ENCODE results near the gene LHX2. TPM values are rescaled to one million over a fixed set of nuclear protein-coding genes. Genes with fewer than 3 reads are reported as not detected.
A peak's percentile ranks its signal among the peaks of the same experiment; 100 is the strongest.

The LHX2 gene
- total RNA-seq, 1 experiment from 2014 or later, result not detected

DNA sequence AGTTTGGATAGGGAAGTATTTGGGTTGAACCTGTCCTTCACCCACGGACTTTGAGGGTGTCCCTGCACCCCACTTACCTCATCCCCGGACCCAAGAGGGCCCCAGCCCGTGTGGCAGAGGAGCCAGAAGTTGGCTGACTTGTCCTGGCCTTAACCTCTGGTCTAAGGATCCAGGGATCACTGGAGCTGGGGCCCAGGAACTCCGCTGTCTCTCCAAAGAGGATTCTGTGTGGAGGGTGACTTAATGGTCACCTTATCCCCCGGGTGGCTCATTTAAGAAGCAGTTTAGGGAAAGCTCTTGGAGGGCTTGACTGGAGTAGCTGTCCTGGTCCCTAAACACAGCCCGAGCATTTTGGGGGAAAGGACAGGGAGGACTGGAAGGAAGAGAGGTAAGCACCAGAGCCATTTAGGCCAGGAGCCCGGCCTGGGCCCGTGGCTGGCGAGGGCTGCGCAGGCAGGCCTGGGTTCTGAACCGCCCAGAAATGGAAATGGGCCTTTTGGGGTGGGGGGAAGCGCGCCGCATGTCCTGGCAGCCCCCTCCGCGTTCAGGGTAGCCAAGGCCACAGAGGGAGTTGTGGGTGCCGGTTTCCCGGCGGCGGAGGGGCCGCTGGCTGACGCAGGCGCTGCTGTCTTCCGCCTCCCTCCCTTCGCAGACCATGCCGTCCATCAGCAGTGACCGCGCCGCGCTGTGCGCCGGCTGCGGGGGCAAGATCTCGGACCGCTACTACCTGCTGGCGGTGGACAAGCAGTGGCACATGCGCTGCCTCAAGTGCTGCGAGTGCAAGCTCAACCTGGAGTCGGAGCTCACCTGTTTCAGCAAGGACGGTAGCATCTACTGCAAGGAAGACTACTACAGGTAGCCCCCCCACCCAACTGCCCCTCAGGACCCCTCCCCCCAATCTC, 2.0 kb downstream of the LHX2 start:
- H3K18ac ChIP-seq (ENCODE audit: insufficient read length, low read depth, low read length), result no peak overlapping the region
- H3K9ac ChIP-seq (ENCODE audit: extremely low read depth, insufficient read length, low read length), result no peak overlapping the region
- H2BK12ac ChIP-seq (ENCODE audit: insufficient read length, low read depth, low read length), result no peak overlapping the region
- no peak overlapping the region for H2AK5ac ChIP-seq (ENCODE audit: insufficient read length, low read length)
- H3K79me1 ChIP-seq (ENCODE audit: insufficient read depth, low read depth, low read length, poor library complexity, severe bottlenecking), result no peaks in the 10 kb centered on the region
- peaks cover 3% of the 10 kb centered on the region for H4K20me1 ChIP-seq (ENCODE audit: control insufficient read depth, insufficient read depth, insufficient read length)
- H2BK120ac ChIP-seq (ENCODE audit: low read depth, low read length, poor library complexity, severe bottlenecking), result no peak overlapping the region
- H3K9me3 ChIP-seq (ENCODE audit: control insufficient read depth, low read depth, low read length), result no peaks in the 10 kb centered on the region
- H3K4ac ChIP-seq (ENCODE audit: low read depth, low read length), result no peak overlapping the region
- peak; percentile 18; the same call in 1 of the 3 replicates for TF ChIP-seq CTCF (conservative IDR thresholded peaks at IDR 0.05)
- peaks cover 81% of the 10 kb centered on the region for H3K27me3 ChIP-seq (ENCODE audit: insufficient read depth, low read length)
- no peaks in the 10 kb centered on the region; a peak in 3 of 7 replicates for H3K36me3 Mint-ChIP-seq (ENCODE audit: insufficient read depth in 1 of 3, low read depth in 3 of 3)
- peak overlapping the region in 1 of 2 experiments; percentile 73; a peak in 3 of 5 replicates for H3K4me3 Mint-ChIP-seq
- H2BK20ac ChIP-seq (ENCODE audit: low read depth, low read length, poor library complexity, severe bottlenecking), result no peak overlapping the region
- no peak overlapping the region for H3T11ph ChIP-seq (ENCODE audit: low read length)
- H2BK5ac ChIP-seq (ENCODE audit: insufficient read length, low read length), result no peak overlapping the region
- H4K91ac ChIP-seq (ENCODE audit: insufficient read length, low read depth, low read length), result no peak overlapping the region
- peaks cover 15% of the 10 kb centered on the region for H3K23me2 ChIP-seq (ENCODE audit: insufficient read length, low read depth, low read length, poor library complexity, severe bottlenecking)
- H3K9me3 Mint-ChIP-seq, result peaks cover 0 to 4% of the 10 kb centered on the region in 2 experiments; a peak in 1 of 5 replicates
- WGBS (ENCODE audit: extremely low coverage, insufficient read length, low lambda C conversion rate), result no CpG with 5 or more reads among the region's 40 CpGs
- no peak overlapping the region for H3K23ac ChIP-seq (ENCODE audit: insufficient read length, low read depth, low read length)
- DNase-seq, result peak; percentile 79
- H2AFZ ChIP-seq (ENCODE audit: low read length), result no peak overlapping the region
- H3K27me3 Mint-ChIP-seq (ENCODE audit: low read depth), result peaks cover 97% of the 10 kb centered on the region
- H3K14ac ChIP-seq (ENCODE audit: insufficient read depth, low read length), result no peak overlapping the region
- no peak overlapping the region for H2BK15ac ChIP-seq (ENCODE audit: low read depth, low read length)
- no peaks in the 10 kb centered on the region for H3K79me2 ChIP-seq (ENCODE audit: insufficient read depth, low read length)
- peaks cover 29 to 51% of the 10 kb centered on the region in 2 experiments for H3K4me1 Mint-ChIP-seq
- no peak overlapping the region for H3K27ac ChIP-seq (ENCODE audit: insufficient read length, low read depth, low read length)
- peaks cover 3% of the 10 kb centered on the region; the same call in 1 of the 2 replicates for H3K4me1 ChIP-seq (ENCODE audit: insufficient read depth, low read length)
- H4K5ac ChIP-seq (ENCODE audit: insufficient read length, low read depth, low read length), result no peak overlapping the region
- no peak overlapping the region for H4K8ac ChIP-seq (replicated peaks; ENCODE audit: insufficient read length, low read depth, low read length)
- H3K4me2 ChIP-seq (ENCODE audit: insufficient read depth, insufficient read length, low read length), result peak overlapping the region; percentile 0
- no peak overlapping the region for H3K56ac ChIP-seq (ENCODE audit: insufficient read length, low read depth, low read length)
- no peak overlapping the region for H3K27ac Mint-ChIP-seq

Data from H9 (cell line).